ENCODE results near the gene TSSK2. TPM values are rescaled to one million over a fixed set of nuclear protein-coding genes. Genes with fewer than 3 reads are reported as not detected.

The TSSK2 gene
- polyA plus RNA-seq, 1 donor (not counting 4 experiments of a cell fraction or from before 2014, with no cell fraction given) = not detected

GRCh38 chr22:19086896-19087295 lies 44.2 kb upstream of the TSSK2 start:
- no peak for TF ChIP-seq CTCF (optimal IDR thresholded peaks at IDR 0.05 in 1 of 3, IDR thresholded peaks at IDR 0.05 in 1 of 3, conservative IDR thresholded peaks at IDR 0.05 in 1 of 3; ENCODE audit: extremely low read depth in 1 of 3, insufficient read depth in 2 of 3, low read length in 3 of 3)
- no peak for TF ChIP-seq EZH2 (IDR thresholded peaks at IDR 0.05; ENCODE audit: low read length)
- peaks cover 6% of the 10 kb centered on the region for H3K79me2 ChIP-seq (ENCODE audit: control insufficient read depth, insufficient read depth, low read length)
- no peak overlapping the region for H3K9ac ChIP-seq (ENCODE audit: control insufficient read depth, extremely low read depth, insufficient read depth, low read length)
- H3K36me3 ChIP-seq (ENCODE audit: control insufficient read depth in 2 of 2, extremely low read depth in 1 of 2, insufficient read depth in 2 of 2, low read length in 2 of 2) = peaks cover 14 to 15% of the 10 kb centered on the region in 2 experiments
- no peak overlapping the region for H3K27ac ChIP-seq (ENCODE audit: control insufficient read depth, insufficient read depth, low read length)
- no peaks in the 10 kb centered on the region for H3K9me1 ChIP-seq (ENCODE audit: control insufficient read depth, extremely low read depth, insufficient read depth, low read length)
- no peaks in the 10 kb centered on the region for H3K9me3 ChIP-seq (ENCODE audit: control insufficient read depth, low read depth, low read length)
- no peak overlapping the region for H2AFZ ChIP-seq (ENCODE audit: control insufficient read depth, low read length)
- FAIRE-seq = no peak
- no peak overlapping the region for H3K4me3 ChIP-seq (ENCODE audit: control insufficient read depth in 2 of 3, extremely low read depth in 1 of 3, insufficient read depth in 2 of 3, low read depth in 1 of 3, low read length in 3 of 3)
- peaks cover 4% of the 10 kb centered on the region for H4K20me1 ChIP-seq (ENCODE audit: control insufficient read depth, extremely low read depth, insufficient read depth, low read length)
- no peak overlapping the region for H3K4me2 ChIP-seq (ENCODE audit: control insufficient read depth, extremely low read depth, insufficient read depth, low read depth, low read length)
- dilution Hi-C loops (cut with MboI; ENCODE audit: extremely low pct_ligation_motif_present, low sequenced_read_pairs) = no loop called here
- H3K4me1 ChIP-seq (ENCODE audit: control insufficient read depth, extremely low read depth, insufficient read depth, low read length) = peaks cover 10% of the 10 kb centered on the region
- H3K27me3 ChIP-seq (ENCODE audit: control insufficient read depth, extremely low read depth, insufficient read depth, low read length) = no peaks in the 10 kb centered on the region
- no peak for DNase-seq (ENCODE audit: low read depth, low spot score)

GRCh38 chr22:19088866-19089595 lies 42.1 kb upstream of the TSSK2 start:
- H3K9me3 ChIP-seq (ENCODE audit: control insufficient read depth, low read depth, low read length) = no peaks in the 10 kb centered on the region
- peaks cover 10% of the 10 kb centered on the region for H3K4me1 ChIP-seq (ENCODE audit: control insufficient read depth, extremely low read depth, insufficient read depth, low read length)
- dilution Hi-C loops (cut with MboI; ENCODE audit: extremely low pct_ligation_motif_present, low sequenced_read_pairs) = no loop called here
- H3K9ac ChIP-seq (ENCODE audit: control insufficient read depth, extremely low read depth, insufficient read depth, low read length) = no peak overlapping the region
- no peaks in the 10 kb centered on the region for H3K9me1 ChIP-seq (ENCODE audit: control insufficient read depth, extremely low read depth, insufficient read depth, low read length)
- H3K27me3 ChIP-seq (ENCODE audit: control insufficient read depth, extremely low read depth, insufficient read depth, low read length) = no peaks in the 10 kb centered on the region
- TF ChIP-seq EZH2 (IDR thresholded peaks at IDR 0.05; ENCODE audit: low read length) (no peak), CTCF (optimal IDR thresholded peaks at IDR 0.05 in 1 of 3, IDR thresholded peaks at IDR 0.05 in 1 of 3, conservative IDR thresholded peaks at IDR 0.05 in 1 of 3; ENCODE audit: extremely low read depth in 1 of 3, insufficient read depth in 2 of 3, low read length in 3 of 3) (no peak)
- no peak overlapping the region for H3K4me3 ChIP-seq (ENCODE audit: control insufficient read depth in 2 of 3, extremely low read depth in 1 of 3, insufficient read depth in 2 of 3, low read depth in 1 of 3, low read length in 3 of 3)
- no peak for FAIRE-seq
- no peak overlapping the region for H3K27ac ChIP-seq (ENCODE audit: control insufficient read depth, insufficient read depth, low read length)
- no peak overlapping the region for H3K4me2 ChIP-seq (ENCODE audit: control insufficient read depth, extremely low read depth, insufficient read depth, low read depth, low read length)
- no peak overlapping the region for H2AFZ ChIP-seq (ENCODE audit: control insufficient read depth, low read length)
- no peak for DNase-seq (ENCODE audit: low read depth, low spot score)
- H3K36me3 ChIP-seq (ENCODE audit: control insufficient read depth in 2 of 2, extremely low read depth in 1 of 2, insufficient read depth in 2 of 2, low read length in 2 of 2) = peaks cover 14 to 15% of the 10 kb centered on the region in 2 experiments
- peaks cover 8% of the 10 kb centered on the region for H3K79me2 ChIP-seq (ENCODE audit: control insufficient read depth, insufficient read depth, low read length)
- peaks cover 4% of the 10 kb centered on the region for H4K20me1 ChIP-seq (ENCODE audit: control insufficient read depth, extremely low read depth, insufficient read depth, low read length)

All from keratinocyte (primary cell).